CD4-positive, alpha-beta T cell treated with Interleukin-21 for 1 hour (primary cell): ENCODE results near the gene PDCD1LG2.

Source experiments
- DNase-seq: peaks from one replicate; pipeline ENCODE4 v3.0.0-alpha.2; 2020

Gene PDCD1LG2

GRCh38 chr9:5532790-5533189 is 22.5 kb downstream of the PDCD1LG2 start:
- no peak for DNase-seq

- no peak for DNase-seq
These were observed 26.4 kb downstream of the PDCD1LG2 start for GRCh38 chr9:5536684-5537083.

GRCh38 chr9:5543875-5544702 is 33.8 kb downstream of the PDCD1LG2 start:
- no peak for DNase-seq

- DNase-seq, result no peak
These were observed 39.6 kb downstream of the PDCD1LG2 start for GRCh38 chr9:5549658-5550650.

GRCh38 chr9:5551368-5552150 is 41.2 kb downstream of the PDCD1LG2 start:
- DNase-seq, result no peak

GRCh38 chr9:5552301-5552700 is 42.0 kb downstream of the PDCD1LG2 start:
- DNase-seq, result no peak

GRCh38 chr9:5553211-5553610 is 42.9 kb downstream of the PDCD1LG2 start:
- DNase-seq, result no peak

GRCh38 chr9:5554254-5554653 is 43.9 kb downstream of the PDCD1LG2 start:
- DNase-seq, result no peak

- DNase-seq, result no peak
These were observed 45.9 kb downstream of the PDCD1LG2 start for GRCh38 chr9:5556101-5556705.

- peak; percentile 73 for DNase-seq
These were observed 47.6 kb downstream of the PDCD1LG2 start for GRCh38 chr9:5557606-5558587.

GRCh38 chr9:5559659-5560058 is 49.3 kb downstream of the PDCD1LG2 start:
- no peak for DNase-seq

GRCh38 chr9:5560443-5561100 is 50.2 kb downstream of the PDCD1LG2 start:
- no peak for DNase-seq

GRCh38 chr9:5561828-5562488 is 51.6 kb downstream of the PDCD1LG2 start:
- no peak for DNase-seq

- DNase-seq, result no peak
These were observed 52.6 kb downstream of the PDCD1LG2 start for GRCh38 chr9:5562806-5563416.

- DNase-seq, result no peak
These were observed 53.1 kb downstream of the PDCD1LG2 start for GRCh38 chr9:5563417-5563815.

- no peak for DNase-seq
These were observed 53.6 kb downstream of the PDCD1LG2 start for GRCh38 chr9:5563886-5564285.

GRCh38 chr9:5566054-5566618 is 55.8 kb downstream of the PDCD1LG2 start:
- no peak for DNase-seq

- DNase-seq, result no peak
These were observed 58.5 kb downstream of the PDCD1LG2 start for GRCh38 chr9:5568868-5569267.

GRCh38 chr9:5569409-5569808 is 59.1 kb downstream of the PDCD1LG2 start:
- DNase-seq, result no peak
